Measurements from ENCODE around the gene L3HYPDH.
"Not testable (repeated sequence)": the region's sequence is repeated elsewhere in the genome, so short reads cannot be mapped to it uniquely, and the experiment has no call there.

L3HYPDH gene

GRCh38 chr14:59481407-59481806 lies 2.8 kb downstream of the L3HYPDH start:
- peak overlapping the region; percentile 85 for H3K27ac ChIP-seq
- no peak for DNase-seq (ENCODE audit: low read depth, low spot score)

DNA sequence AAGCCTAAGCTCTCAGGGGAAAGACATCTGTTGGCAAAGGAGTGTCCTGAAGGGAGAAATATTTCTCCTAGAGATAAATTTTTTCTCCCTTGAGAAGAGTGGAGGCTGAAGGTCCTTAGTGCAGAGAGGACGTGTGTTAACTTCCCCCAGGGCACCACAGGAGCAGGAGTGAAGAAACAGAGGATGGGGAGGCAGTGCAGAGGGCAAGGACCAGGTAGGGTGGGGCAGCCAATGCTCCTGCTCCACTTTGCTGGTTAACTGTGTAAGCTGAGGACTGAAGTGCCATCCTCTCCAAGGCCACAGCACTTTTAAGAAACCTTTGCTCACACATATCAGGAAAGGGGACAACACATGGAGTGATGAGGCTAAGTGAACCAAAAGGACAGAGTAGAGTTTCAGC lies 4.0 kb downstream of the L3HYPDH start:
- DNase-seq (ENCODE audit: low read depth, low spot score): no peak
- H3K27ac ChIP-seq: no peak overlapping the region

GRCh38 chr14:59478540-59478939 lies 5.7 kb downstream of the L3HYPDH start:
- no peak overlapping the region for H3K27ac ChIP-seq
- DNase-seq (ENCODE audit: low read depth, low spot score): no peak

DNA sequence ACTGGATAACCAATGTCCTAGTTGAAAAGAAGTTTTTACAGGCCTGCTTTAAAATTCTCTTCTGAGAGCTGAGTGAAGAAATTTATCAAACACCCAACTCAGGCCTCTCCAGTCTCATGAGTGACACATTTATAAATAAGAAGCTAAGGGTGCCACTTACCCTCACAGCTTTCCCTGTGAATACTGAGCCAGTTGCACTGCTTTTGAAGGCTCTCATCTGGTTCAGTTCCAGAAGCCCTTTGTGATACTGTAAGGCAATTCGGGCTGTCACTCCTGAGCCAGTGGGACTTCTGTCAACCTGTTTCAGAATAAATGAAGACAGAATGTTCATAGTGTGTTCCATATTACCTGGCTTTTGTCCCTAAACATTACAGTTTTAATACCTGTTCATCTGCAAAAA lies 8.5 kb downstream of the L3HYPDH start:
- H3K27ac ChIP-seq: no peak overlapping the region
- no peak for DNase-seq (ENCODE audit: low read depth, low spot score)

DNA sequence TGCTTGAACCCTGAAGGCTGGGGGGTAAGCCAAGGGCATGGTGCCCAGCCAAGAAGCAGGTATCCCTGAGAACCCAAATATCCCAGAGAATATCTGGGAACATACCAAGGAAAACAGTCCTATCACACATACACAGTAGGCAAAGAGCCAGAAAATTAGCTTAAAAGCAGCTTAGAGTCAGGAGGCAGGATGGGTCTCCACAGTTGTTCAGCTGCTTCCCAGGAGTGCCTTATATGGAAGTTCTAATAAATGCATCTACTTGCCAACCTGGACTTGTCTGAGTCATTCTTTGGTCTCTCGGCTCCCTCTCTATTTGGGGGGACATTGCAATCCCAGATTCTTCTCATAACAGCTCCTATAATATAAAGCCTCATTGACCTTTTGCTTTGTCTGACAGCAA lies 10.0 kb downstream of the L3HYPDH start:
- no peak overlapping the region for H3K27ac ChIP-seq

DNA sequence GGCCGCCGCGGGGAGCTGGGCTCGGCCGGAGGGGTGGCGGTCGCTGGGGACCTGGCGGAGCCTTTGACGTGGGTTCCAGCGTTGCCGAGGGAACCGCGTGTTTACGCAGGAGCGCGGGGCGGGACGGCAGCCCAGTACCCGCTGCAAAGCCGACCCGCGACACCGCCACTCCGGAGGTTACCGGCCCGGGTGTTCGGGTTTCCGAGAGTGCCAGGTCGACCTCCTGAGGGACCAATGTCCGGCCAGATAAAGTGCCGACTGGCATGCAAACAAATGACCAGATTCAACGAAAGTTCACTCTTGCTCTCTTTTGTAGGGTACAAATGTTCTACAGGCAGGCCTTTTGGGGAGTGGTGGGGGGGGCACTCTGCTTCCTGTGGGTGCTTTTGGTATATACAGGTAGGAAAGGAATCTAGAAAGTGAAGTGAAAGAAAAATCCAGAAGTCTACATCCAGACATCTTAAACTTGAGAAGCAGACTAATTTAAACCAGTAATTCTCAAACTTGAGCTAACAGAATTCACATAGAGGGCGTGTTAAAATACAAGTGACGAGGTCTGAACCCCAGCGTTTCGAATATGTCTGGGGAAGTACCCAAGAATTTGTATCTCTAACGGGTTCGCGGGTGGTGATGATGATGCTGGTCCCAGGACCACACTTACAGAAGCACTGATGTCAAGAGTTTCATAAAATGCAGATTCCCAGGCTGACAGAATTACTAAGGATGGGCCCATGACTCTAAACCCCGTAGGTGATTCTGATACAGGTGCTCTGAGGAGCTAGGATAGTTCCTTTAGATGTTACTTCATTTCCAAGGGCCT lies 18.7 kb downstream of the L3HYPDH start, which contains the start of gene GPR135:
Gene GPR135 (minus strand): TSS at position 65 of the 820 bp plus-strand sequence. CDS start 154 bp downstream, outside the sequence.
- H3K27ac ChIP-seq: no peak within 1 kb of the TSS

More for the DNA sequence above, 10.0 kb downstream of the L3HYPDH start:
- DNase-seq (ENCODE audit: low read depth, low spot score): no peak

DNA sequence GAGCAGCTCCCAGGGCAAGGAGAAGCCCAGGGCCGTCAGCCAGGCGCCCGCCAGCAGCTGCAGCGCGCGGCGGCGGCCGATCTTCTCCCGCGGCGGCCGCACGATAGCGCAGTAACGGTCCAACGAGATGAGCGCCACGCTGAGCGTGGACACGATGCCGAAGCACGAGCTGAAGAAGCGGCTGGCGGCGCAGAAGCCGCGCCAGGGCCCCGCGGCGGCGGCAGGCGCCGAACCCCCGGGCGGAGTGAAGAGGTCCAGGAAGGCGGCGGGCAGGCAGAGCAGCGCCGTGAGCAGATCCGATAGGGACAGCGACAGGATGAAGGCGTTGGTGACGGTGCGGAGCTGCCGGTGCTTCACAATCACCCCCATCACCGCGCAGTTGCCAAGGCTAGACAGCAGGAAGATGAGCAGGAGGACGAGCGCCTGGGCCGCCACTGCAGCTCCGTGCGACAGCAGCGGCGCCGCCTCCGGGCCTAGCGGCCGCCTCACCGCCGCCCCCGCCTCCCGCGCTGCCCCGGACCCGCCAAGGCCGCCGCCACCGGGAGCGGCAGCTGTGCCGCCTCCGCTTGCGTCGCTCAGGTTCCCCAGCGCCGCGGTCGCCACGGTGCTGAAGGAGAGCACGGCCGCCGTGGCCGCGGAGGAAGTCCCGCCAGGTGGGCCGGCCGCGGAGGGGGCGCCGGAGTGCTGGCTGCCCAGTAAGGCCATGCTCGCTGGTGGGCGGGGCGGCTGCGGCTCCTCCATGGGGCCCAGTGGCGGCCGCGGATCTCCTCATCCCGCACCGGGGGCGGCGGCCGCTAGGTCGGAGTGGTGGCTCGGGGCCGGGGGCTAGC lies 19.5 kb downstream of the L3HYPDH start:
- no peak overlapping the region for H3K27ac ChIP-seq
- DNase-seq (ENCODE audit: low read depth, low spot score): no peak

More for the DNA sequence above, 18.7 kb downstream of the L3HYPDH start, which contains the start of gene GPR135:
- DNase-seq (ENCODE audit: low read depth, low spot score): no peak

DNA sequence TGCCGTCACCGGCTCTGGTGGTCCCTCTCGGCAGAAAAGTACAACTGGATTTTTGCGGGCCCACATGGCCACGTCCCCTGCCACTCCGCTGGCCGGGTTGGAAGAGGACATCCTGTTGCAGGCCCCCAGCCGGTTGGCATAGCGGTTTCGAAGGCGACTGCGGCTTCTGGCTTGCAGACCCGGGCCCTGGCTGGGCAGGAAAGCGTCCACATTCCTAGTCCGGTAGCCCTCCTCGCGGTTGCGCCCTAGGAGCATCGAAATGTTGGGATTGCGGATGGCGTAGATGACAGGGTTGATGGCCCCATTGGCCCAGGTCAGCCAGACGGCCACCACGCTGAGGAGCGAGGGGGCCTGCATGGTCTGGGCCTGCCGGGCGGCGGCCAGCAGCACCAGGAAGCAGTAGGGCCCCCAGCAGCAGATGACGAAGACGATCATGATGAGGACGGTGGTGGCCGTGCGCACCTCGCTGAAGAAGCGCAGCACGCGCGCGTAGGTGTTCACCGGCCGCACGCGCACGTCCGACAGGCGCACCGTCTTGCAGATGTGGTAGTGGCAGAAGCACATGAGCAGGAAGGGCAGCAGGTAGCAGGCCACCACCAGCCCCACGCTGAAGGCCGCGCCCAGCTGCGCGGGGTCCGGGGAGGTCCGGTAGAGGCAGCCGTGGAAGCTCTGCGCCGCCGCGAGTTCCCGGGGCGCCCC lies 20.3 kb downstream of the L3HYPDH start:
- no peak for DNase-seq (ENCODE audit: low read depth, low spot score)
- H3K27ac ChIP-seq: no peak overlapping the region

GRCh38 chr14:59461891-59462290 lies 22.3 kb downstream of the L3HYPDH start:
- no peak for DNase-seq (ENCODE audit: low read depth, low spot score)
- H3K27ac ChIP-seq: no peak overlapping the region

- no peak for DNase-seq (ENCODE audit: low read depth, low spot score)
- no peak overlapping the region for H3K27ac ChIP-seq
Observed at GRCh38 chr14:59460378-59460777, 23.8 kb downstream of the L3HYPDH start.

- no peak overlapping the region for H3K27ac ChIP-seq
- DNase-seq (ENCODE audit: low read depth, low spot score): no peak
Observed at GRCh38 chr14:59458486-59458885, 25.7 kb downstream of the L3HYPDH start.

GRCh38 chr14:59455411-59455810 lies 28.8 kb downstream of the L3HYPDH start:
- no peak overlapping the region for H3K27ac ChIP-seq

DNA sequence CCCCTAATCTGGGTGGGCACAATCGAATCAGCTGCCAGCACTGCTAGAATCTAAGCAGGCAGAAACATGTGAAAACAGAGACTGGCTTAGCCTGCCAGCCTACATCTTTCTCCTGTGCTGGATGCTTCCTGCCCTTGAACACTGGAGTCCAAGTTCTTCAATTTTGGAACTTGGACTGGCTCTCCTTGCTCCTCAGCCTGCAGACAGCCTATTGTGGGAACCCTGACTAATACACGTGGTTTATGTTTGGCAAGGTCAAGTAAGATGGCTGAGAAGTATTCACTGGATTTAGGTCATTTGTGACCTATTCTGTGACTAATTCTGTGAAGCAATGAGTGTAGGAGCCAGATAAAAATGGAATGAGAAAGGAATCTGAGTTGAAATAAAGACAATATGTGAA lies 30.1 kb downstream of the L3HYPDH start:
- no peak overlapping the region for H3K27ac ChIP-seq
- DNase-seq (ENCODE audit: low read depth, low spot score): no peak

More at GRCh38 chr14:59455411-59455810, 28.8 kb downstream of the L3HYPDH start:
- DNase-seq (ENCODE audit: low read depth, low spot score): no peak

GRCh38 chr14:59451849-59452248 lies 32.4 kb downstream of the L3HYPDH start:
- DNase-seq (ENCODE audit: low read depth, low spot score): no peak
- H3K27ac ChIP-seq: no peak overlapping the region

DNA sequence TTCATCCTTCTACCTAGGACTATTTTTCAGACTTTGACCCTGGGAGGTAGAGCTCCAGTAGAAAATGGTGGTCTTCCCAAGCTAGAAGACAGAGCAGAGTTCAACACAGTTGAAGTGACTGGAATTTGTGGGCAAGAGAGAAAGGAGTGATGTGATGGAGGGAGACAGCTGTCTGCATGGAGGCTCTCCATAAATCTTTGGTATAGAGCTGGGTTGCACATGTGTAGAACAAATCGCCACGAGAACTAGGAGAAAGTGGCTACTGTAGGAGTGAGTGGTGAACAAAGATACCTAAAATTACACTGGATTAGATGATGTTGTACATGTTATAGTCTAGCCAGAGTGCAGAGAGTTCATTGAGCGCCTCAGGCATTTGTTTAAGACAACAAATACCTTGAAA lies 33.5 kb downstream of the L3HYPDH start:
- no peak for DNase-seq (ENCODE audit: low read depth, low spot score)

GRCh38 chr14:59448673-59449072 lies 35.5 kb downstream of the L3HYPDH start:
- not testable (repeated sequence) for DNase-seq (ENCODE audit: low read depth, low spot score); H3K27ac ChIP-seq

More for the DNA sequence above, 33.5 kb downstream of the L3HYPDH start:
- no peak overlapping the region for H3K27ac ChIP-seq

DNA sequence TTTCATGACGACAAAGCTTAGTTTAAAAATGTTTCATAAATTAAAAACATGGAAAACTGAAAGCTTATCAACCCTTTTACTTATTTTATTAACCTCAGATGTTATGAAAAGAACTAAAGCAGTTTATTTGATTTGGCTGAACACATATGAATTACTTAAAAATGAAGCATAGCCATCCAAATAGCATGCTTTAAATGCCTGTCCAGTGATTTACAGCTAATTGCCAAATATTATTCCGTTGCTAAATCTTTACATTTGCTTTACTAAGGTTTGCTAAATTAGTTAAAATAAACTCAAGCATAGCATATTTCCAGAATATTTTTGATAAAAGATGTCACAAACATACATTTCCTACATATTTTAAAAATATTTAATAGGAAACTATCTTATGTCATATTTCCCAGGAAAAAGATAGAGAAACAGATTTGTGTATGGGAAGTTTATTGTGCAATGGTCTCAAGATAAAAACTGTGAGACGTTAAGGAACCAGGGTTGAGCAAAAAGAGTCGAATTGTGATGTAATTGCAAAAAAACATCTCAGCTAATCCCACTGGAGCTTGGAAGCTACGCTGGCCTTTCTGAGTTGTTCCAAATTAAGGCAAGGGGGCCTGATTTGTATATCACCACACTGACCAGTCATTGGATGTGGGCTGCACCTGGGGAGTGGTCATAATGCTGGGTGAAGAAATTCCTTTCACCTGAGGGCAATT lies 44.8 kb downstream of the L3HYPDH start:
- no peak overlapping the region for H3K27ac ChIP-seq
- DNase-seq (ENCODE audit: low read depth, low spot score): no peak

DNA sequence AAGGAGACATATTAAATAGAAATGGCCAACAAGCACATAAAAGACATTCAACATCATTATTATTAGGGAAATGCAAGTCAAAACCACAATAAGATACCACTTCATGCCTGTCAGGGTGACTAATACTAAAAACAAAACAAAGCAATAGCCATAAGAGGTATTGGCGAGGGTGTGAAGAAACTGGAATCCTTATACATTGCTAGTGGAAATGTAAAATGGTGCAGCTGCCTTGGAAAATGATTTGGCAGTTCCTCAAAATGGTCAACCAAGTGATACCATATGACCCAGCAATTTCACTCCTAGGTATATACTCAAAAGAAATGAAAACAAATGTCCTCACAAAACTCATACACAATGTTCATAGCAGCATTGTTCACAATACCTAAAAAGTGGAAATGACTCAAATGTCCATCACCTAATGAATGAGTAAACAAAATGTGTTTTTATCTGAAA lies 46.0 kb downstream of the L3HYPDH start:
- no peak overlapping the region for H3K27ac ChIP-seq
- DNase-seq (ENCODE audit: low read depth, low spot score): peak; percentile 26

DNA sequence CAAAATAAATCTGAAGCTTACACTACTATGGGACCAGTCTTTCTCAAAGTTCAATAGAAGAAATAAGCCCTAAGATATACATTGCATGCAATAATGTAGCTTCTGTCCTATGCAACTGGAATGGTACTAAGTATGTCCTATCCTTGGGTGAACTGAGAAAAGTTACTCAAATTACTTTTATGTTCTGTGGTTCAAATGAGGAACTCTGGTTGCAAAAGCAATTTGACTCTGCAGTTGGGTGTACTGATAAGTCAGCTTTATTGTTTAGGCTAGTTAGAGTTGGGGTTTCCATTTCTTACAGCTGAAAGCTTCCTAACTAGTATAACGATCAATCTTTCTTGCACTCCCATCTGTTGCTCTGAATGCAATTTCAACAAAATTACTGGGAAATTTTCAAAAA lies 48.2 kb downstream of the L3HYPDH start:
- H3K27ac ChIP-seq: no peak overlapping the region
- DNase-seq (ENCODE audit: low read depth, low spot score): no peak

DNA sequence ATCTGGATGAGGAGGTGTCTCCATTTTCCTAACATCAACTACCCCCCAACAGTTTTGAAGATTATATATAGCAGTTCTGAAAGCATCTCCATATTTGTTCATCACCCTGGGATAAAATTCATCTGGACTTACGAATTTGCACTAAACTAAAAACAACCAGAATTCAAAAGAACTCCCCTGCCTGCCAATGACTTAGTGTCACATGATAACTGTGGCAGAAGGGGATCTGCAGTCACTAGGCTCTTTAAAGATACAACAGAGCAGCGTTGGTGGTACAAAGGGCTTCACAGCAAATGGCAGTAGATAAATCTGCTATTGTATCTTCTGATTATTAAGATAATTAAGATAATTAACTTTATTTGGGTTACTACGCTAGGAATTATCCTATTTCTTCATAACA lies 49.1 kb downstream of the L3HYPDH start:
- DNase-seq (ENCODE audit: low read depth, low spot score): no peak
- H3K27ac ChIP-seq: no peak overlapping the region
